AG09319 (cell line): ENCODE measurements around the gene BAMBI.

Experiments used
- DNase-seq: peaks from one replicate; pipeline ENCODE4 v3.0.0-alpha.2; 2010; ENCODE audit warnings: low read depth; ENCODE audit errors: extremely low read depth
- TF ChIP-seq, protein P1 (sequence below): IDR thresholded peaks from 2 replicates; pipeline ENCODE4 v1.5.1; 2011; ENCODE audit warnings: low read depth, mild to moderate bottlenecking, inconsistent platforms, low read length, moderate library complexity

The BAMBI gene, protein sequence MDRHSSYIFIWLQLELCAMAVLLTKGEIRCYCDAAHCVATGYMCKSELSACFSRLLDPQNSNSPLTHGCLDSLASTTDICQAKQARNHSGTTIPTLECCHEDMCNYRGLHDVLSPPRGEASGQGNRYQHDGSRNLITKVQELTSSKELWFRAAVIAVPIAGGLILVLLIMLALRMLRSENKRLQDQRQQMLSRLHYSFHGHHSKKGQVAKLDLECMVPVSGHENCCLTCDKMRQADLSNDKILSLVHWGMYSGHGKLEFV

DNA sequence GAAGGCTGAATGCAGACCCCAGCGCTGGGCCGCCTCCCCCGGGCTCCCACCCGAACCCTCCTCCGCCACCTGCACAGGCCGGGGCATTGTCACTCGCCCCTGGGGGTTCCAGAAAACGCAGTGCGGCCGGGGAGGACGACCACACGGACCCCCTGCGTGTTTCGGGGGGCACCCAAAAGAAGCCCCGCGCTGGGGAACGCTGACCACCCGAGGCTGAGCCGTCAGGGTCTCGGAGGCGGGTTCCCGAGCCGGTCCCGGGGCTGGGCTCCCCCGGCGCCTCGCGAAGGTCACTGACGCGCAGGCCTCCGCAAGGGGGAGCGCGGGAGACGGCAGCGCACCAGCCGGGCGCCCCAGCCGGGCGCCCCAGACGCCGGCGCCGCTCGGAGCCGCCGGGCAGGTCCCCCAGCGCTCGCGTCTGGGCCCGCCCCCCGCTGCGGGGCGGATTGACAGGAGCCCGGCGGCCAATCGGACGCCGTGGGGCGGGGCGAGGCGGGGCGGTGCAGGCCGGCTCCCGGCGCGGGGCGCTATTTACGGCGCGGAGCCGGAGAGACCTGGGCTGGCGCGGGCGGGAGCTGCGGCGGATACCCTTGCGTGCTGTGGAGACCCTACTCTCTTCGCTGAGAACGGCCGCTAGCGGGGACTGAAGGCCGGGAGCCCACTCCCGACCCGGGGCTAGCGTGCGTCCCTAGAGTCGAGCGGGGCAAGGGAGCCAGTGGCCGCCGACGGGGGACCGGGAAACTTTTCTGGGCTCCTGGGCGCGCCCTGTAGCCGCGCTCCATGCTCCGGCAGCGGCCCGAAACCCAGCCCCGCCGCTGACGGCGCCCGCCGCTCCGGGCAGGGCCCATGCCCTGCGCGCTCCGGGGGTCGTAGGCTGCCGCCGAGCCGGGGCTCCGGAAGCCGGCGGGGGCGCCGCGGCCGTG, at the start of gene BAMBI:
Gene BAMBI (plus strand): TSS at position 554 of the 920 bp plus-strand sequence. CDS start 377 bp downstream, outside the sequence.
- peak; percentile 62 for DNase-seq
- TF ChIP-seq, protein P1, sequence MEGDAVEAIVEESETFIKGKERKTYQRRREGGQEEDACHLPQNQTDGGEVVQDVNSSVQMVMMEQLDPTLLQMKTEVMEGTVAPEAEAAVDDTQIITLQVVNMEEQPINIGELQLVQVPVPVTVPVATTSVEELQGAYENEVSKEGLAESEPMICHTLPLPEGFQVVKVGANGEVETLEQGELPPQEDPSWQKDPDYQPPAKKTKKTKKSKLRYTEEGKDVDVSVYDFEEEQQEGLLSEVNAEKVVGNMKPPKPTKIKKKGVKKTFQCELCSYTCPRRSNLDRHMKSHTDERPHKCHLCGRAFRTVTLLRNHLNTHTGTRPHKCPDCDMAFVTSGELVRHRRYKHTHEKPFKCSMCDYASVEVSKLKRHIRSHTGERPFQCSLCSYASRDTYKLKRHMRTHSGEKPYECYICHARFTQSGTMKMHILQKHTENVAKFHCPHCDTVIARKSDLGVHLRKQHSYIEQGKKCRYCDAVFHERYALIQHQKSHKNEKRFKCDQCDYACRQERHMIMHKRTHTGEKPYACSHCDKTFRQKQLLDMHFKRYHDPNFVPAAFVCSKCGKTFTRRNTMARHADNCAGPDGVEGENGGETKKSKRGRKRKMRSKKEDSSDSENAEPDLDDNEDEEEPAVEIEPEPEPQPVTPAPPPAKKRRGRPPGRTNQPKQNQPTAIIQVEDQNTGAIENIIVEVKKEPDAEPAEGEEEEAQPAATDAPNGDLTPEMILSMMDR, result peak; percentile 38

DNA sequence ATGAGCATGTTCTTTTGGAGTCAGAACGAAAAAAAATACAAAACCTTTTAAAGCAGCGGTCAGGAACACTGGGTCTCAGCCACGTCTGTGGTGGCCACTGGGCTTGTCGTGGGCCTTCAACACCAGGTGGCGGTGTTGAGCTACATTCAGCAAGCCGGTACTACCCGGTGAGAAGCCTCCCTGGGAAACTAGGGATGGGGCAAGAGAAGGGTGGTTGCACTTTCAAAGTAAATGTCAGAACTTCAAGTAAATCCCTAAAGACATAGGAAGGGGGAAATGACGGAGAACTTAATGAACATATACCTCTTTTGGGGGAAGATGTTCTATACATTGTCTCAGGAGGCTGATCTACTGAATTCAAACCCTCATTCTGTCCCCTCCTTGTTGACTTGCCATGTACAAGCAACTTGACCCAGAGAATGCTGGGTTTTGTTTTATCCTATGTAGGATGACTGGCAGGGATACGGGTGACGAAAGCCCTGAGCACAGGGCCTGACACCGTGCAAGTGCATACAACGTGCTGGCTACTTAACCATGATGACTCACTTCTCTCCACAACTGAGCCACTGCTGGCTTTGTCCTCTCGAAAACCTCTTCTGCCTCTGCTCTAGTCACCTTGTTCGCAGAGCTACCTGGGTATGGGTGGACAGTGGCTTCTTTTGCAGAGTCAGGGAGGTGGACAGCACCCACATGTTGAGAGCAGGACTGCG, 49.0 kb upstream of the BAMBI start:
- peak; percentile 56 for DNase-seq
- TF ChIP-seq, protein P1, result peak; percentile 98

GRCh38 chr10:28631896-28632583, 45.3 kb upstream of the BAMBI start:
- TF ChIP-seq, protein P1, result no peak
- DNase-seq, result no peak

DNA sequence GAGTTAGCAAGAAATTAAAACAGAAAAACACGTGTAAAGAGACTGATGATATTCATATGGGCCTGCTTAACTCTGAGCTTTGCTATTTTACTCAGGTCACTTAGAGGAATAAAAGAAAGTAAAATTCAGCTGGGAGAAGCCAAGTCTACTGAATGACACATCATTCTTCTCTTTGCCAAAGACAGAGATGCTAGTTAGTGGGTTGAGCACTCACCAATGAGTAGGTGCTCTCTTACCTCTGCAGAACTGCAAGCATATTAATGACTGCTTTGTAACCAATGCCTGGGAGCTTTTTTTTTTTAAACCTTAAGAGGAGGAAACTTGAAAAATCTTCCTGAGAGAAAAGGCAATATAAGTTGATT, 44.8 kb upstream of the BAMBI start:
- TF ChIP-seq, protein P1, result no peak
- no peak for DNase-seq

DNA sequence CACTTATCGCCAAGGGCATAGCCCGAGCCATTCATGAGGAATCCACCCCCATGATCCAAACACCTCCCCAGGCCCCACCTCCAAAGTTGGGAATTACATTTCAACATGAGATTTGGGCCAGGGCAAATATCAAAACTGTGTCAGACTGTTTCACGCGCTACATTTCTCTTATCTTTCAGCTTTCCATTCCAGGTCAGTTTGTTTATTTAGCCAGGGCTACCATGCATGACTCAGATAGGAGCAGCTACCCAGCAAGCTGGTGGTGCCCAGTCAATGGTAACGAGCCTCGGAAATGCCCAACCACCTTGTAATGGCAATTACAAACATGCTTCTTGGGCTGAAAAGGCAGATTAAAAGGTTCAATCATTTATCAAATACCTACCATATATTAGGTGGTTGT, 43.6 kb upstream of the BAMBI start:
- no peak for DNase-seq
- TF ChIP-seq, protein P1, result no peak

DNA sequence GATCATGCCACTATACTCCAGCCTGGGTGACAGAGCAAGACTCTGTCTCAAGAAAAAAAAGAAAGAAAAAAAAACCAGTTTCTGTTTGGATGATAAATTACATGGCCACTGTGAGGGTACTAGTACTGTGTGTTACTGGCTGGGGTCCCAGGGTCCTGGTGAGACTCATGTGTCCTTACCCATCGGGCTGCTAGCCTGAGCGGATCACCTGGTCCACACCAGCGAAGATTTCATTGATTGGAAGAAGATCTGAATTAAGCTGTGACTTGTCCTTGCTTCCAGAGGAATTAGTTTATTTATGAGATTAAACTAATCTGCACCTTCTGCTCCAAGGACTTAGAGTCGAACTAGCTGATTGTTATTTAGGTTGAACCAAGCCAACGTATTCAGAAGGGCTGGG, 40.0 kb upstream of the BAMBI start:
- TF ChIP-seq, protein P1, result no peak
- DNase-seq, result no peak
